HuH-7 (cell line): ENCODE data around the gene INPP4B.

ENCODE experiments used
- DNase-seq: peaks from one replicate; pipeline ENCODE4 v3.0.0; 2011; ENCODE audit warnings: low spot score

The INPP4B gene

GRCh38 chr4:142285222-142285583 lies 560.9 kb downstream of the INPP4B start:
- DNase-seq = no peak

GRCh38 chr4:142284402-142285221 lies 561.5 kb downstream of the INPP4B start:
- DNase-seq = no peak

GRCh38 chr4:142282870-142283431 lies 563.1 kb downstream of the INPP4B start:
- DNase-seq = no peak

GRCh38 chr4:142281999-142282398 lies 564.1 kb downstream of the INPP4B start:
- DNase-seq = no peak

- DNase-seq = no peak
Measured at GRCh38 chr4:142278663-142279062, 567.4 kb downstream of the INPP4B start.

GRCh38 chr4:142278171-142278570 lies 567.9 kb downstream of the INPP4B start:
- no peak for DNase-seq

- no peak for DNase-seq
Measured at GRCh38 chr4:142274137-142274536, 572.0 kb downstream of the INPP4B start.

GRCh38 chr4:142272452-142272851 lies 573.6 kb downstream of the INPP4B start:
- no peak for DNase-seq

- no peak for DNase-seq
Measured at GRCh38 chr4:142271832-142272231, 574.3 kb downstream of the INPP4B start.

GRCh38 chr4:142267101-142267500 lies 579.0 kb downstream of the INPP4B start:
- no peak for DNase-seq

GRCh38 chr4:142265946-142266345 lies 580.2 kb downstream of the INPP4B start:
- no peak for DNase-seq

GRCh38 chr4:142265536-142265935 lies 580.6 kb downstream of the INPP4B start:
- no peak for DNase-seq

- no peak for DNase-seq
Measured at GRCh38 chr4:142264961-142265360, 581.1 kb downstream of the INPP4B start.

GRCh38 chr4:142262956-142263355 lies 583.1 kb downstream of the INPP4B start:
- no peak for DNase-seq

- DNase-seq = no peak
Measured at GRCh38 chr4:142248946-142249345, 597.2 kb downstream of the INPP4B start.

- DNase-seq = no peak
Measured at GRCh38 chr4:142243255-142243654, 602.8 kb downstream of the INPP4B start.

- DNase-seq = no peak
Measured at GRCh38 chr4:142242156-142242555, 603.9 kb downstream of the INPP4B start.

- DNase-seq = no peak
Measured at GRCh38 chr4:142238589-142238988, 607.5 kb downstream of the INPP4B start.

- DNase-seq = no peak
Measured at GRCh38 chr4:142236268-142236667, 609.8 kb downstream of the INPP4B start.

GRCh38 chr4:142231787-142232186 lies 614.3 kb downstream of the INPP4B start:
- DNase-seq = no peak

- no peak for DNase-seq
Measured at GRCh38 chr4:142230991-142231390, 615.1 kb downstream of the INPP4B start.

- DNase-seq = no peak
Measured at GRCh38 chr4:142226014-142226413, 620.1 kb downstream of the INPP4B start.

- no peak for DNase-seq
Measured at GRCh38 chr4:142222127-142222526, 624.0 kb downstream of the INPP4B start.

- DNase-seq = no peak
Measured at GRCh38 chr4:142218726-142219125, 627.4 kb downstream of the INPP4B start.
